SU-DHL-6 (cell line): ENCODE results near the gene BASP1.

Experiments used
- H2AFZ ChIP-seq: fragments of 200-600 bp; sonication (generic); 2 replicates; pipeline ENCODE4 v1.6.1; 2014; ENCODE audit warnings: low read depth, mild to moderate bottlenecking, moderate library complexity, mixed read lengths, antibody characterized with exemption, low read length; ENCODE audit not compliant: severe bottlenecking
- H3F3A ChIP-seq: fragments of 200-600 bp; shearing (Covaris generic); 2 replicates; pipeline ENCODE4 v1.6.0; 2016; ENCODE audit warnings: antibody characterized with exemption, mild to moderate bottlenecking; ENCODE audit not compliant: insufficient read depth
- H3K27ac ChIP-seq: fragments of 200-600 bp; sonication (generic); 2 replicates; pipeline ENCODE4 v1.5.1; 2016; ENCODE audit warnings: low read depth, mild to moderate bottlenecking, low read length, moderate library complexity, mixed read lengths
- H3K27me3 ChIP-seq: fragments of 200-600 bp; sonication (generic), shearing (Covaris generic); 2 replicates; pipeline ENCODE4 v1.6.0; 2014; ENCODE audit warnings: mild to moderate bottlenecking, low read length
- H3K36me3 ChIP-seq: fragments of 200-600 bp; sonication (generic); 2 replicates; pipeline ENCODE4 v1.6.1; 2014; ENCODE audit warnings: mild to moderate bottlenecking, low read length, mixed read lengths
- H3K4me2 ChIP-seq: fragments of 300-600, 200-600 bp; shearing (Covaris generic), sonication (generic); 2 replicates; pipeline ENCODE4 v1.6.0; 2014; ENCODE audit warnings: low read length, low read depth, mild to moderate bottlenecking; ENCODE audit not compliant: poor library complexity, severe bottlenecking
- H3K4me3 ChIP-seq: fragments of 200-600 bp; sonication (generic); 2 replicates; pipeline ENCODE4 v1.5.1; 2014; ENCODE audit warnings: antibody characterized with exemption, low read length, mild to moderate bottlenecking, mixed read lengths; ENCODE audit not compliant: insufficient read depth, poor library complexity, severe bottlenecking
- H3K79me2 ChIP-seq: fragments of 200-600 bp; sonication (generic); 2 replicates; pipeline ENCODE4 v1.6.1; 2014; ENCODE audit warnings: mild to moderate bottlenecking, low read length, moderate library complexity; ENCODE audit not compliant: insufficient read depth
- H3K9ac ChIP-seq: fragments of 200-600 bp; sonication (generic); 2 replicates; pipeline ENCODE4 v1.7.0; 2014; ENCODE audit warnings: mild to moderate bottlenecking, low read length
- H3K9me2 ChIP-seq: fragments of 200-600 bp; sonication (generic); replicated peaks from 2 replicates; pipeline ENCODE4 v1.6.1; 2014; ENCODE audit warnings: low read length; ENCODE audit not compliant: insufficient read depth
- H3K9me3 ChIP-seq: fragments of 200-600 bp; sonication (generic); 2 replicates; pipeline ENCODE4 v1.6.1; 2014; ENCODE audit warnings: low read length, mixed read lengths; ENCODE audit not compliant: insufficient read depth
- H4K20me1 ChIP-seq: fragments of 200-600 bp; sonication (generic); 2 replicates; pipeline ENCODE4 v1.6.1; 2014; ENCODE audit warnings: low read depth, mild to moderate bottlenecking, antibody characterized with exemption, low read length, moderate library complexity, mixed read lengths
- EZH2phosphoT487 ChIP-seq: fragments of 200-600 bp; sonication (generic), shearing (Covaris generic); conservative IDR thresholded peaks from 2 replicates; pipeline ENCODE4 v1.6.1; 2018; ENCODE audit warnings: mild to moderate bottlenecking, antibody characterized with exemption, low read length, moderate library complexity, mixed read lengths
- TF ChIP-seq, protein P1 (sequence below): fragments of 200-600 bp; sonication (generic); IDR thresholded peaks from one replicate; pipeline ENCODE4 v1.5.1; 2017; ENCODE audit warnings: antibody characterized with exemption, mild to moderate bottlenecking, low read length, moderate library complexity; ENCODE audit not compliant: insufficient read depth, poor library complexity, severe bottlenecking

Gene BASP1, protein sequence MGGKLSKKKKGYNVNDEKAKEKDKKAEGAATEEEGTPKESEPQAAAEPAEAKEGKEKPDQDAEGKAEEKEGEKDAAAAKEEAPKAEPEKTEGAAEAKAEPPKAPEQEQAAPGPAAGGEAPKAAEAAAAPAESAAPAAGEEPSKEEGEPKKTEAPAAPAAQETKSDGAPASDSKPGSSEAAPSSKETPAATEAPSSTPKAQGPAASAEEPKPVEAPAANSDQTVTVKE

DNA sequence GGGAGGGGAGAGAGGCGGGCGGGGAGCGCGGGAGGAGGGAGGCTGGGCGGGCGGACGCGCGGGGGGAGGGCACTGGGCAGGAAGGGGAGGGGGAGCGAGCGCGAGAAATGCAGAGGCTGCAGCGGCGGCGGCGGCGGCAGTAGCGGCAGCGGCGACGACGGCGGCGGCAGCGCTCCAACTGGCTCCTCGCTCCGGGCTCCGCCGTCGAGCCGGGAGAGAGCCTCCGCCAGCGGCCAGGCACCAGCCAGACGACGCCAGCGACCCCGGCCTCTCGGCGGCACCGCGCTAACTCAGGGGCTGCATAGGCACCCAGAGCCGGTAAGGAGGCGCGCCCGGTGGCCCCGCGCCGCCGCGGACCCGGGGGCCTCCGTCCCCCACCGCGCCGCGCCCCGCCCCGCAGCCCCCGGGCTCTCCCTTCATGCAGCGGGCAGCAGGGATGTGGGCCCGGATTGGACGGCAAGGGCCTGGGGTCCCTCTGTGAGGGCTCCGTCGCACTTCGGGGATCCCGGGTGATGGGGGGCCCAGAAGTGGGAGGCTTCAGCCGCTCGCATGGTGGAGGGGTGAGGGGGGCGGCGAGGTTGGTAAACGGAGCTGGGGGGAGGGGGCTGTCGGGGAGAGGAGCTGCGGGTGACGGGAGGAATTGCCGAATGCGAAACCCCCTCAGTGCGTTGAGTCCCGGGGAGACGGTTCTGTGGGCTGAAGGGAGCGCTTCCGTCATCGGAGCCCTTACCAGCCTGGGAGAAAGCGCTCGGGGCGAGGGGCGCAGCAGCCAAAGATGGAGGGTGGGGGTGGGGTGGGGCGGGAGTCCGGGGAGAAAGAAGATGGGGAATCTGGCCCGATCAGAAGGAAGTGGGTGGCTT is at the start of gene BASP1:
BASP1 (plus strand) TSS at position 139 of the 860 bp plus-strand sequence. CDS start 57,586 bp downstream, outside the sequence.
- no peaks in the 10 kb centered on the region for H3K9me3 ChIP-seq
- peak within 1 kb of the TSS; percentile 96 for H3K27ac ChIP-seq
- no peaks in the 10 kb centered on the region for H3K27me3 ChIP-seq
- H3K9me2 ChIP-seq = no peaks in the 10 kb centered on the region
- H2AFZ ChIP-seq = peak within 1 kb of the TSS; percentile 49
- peak within 1 kb of the TSS; percentile 93 for H3K4me2 ChIP-seq
- H3K36me3 ChIP-seq = peaks cover 16% of the 10 kb centered on the region; the same call in 1 of the 2 replicates
- H4K20me1 ChIP-seq = peaks cover 27% of the 10 kb centered on the region
- H3K79me2 ChIP-seq = peaks cover 82% of the 10 kb centered on the region
- peaks cover 28% of the 10 kb centered on the region; the same call in 1 of the 2 replicates for H3F3A ChIP-seq
- H3K4me3 ChIP-seq = peak within 1 kb of the TSS; percentile 72
- TF ChIP-seq, protein P1, sequence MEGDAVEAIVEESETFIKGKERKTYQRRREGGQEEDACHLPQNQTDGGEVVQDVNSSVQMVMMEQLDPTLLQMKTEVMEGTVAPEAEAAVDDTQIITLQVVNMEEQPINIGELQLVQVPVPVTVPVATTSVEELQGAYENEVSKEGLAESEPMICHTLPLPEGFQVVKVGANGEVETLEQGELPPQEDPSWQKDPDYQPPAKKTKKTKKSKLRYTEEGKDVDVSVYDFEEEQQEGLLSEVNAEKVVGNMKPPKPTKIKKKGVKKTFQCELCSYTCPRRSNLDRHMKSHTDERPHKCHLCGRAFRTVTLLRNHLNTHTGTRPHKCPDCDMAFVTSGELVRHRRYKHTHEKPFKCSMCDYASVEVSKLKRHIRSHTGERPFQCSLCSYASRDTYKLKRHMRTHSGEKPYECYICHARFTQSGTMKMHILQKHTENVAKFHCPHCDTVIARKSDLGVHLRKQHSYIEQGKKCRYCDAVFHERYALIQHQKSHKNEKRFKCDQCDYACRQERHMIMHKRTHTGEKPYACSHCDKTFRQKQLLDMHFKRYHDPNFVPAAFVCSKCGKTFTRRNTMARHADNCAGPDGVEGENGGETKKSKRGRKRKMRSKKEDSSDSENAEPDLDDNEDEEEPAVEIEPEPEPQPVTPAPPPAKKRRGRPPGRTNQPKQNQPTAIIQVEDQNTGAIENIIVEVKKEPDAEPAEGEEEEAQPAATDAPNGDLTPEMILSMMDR = no peak
- TF ChIP-seq EZH2phosphoT487 = no peak
- peak within 1 kb of the TSS; percentile 89 for H3K9ac ChIP-seq

DNA sequence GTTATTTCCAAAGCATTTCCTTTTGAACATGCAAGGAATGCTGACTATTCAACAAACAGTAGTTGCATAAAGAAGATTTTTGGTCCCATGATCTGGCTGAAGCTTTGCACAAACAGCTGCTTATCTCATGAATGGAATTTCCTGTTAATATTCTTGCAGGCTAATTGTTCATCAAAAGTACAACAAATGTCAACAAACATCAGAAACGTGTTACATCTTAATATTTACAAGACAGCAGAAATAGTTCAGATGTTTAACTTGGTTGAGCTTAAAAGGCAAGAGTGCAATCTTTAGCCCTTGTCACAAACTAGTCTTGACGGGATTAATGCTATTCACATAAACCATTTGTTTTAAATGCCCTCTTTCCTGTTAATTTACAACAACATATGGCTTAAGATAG is 47.9 kb upstream of the BASP1 start:
- H4K20me1 ChIP-seq = no peaks in the 10 kb centered on the region
- no peak overlapping the region for H3K9ac ChIP-seq
- H2AFZ ChIP-seq = no peak overlapping the region
- H3K9me2 ChIP-seq = no peaks in the 10 kb centered on the region
- no peak overlapping the region for H3K4me3 ChIP-seq
- TF ChIP-seq, protein P1 = no peak
- TF ChIP-seq EZH2phosphoT487 = no peak
- H3K27ac ChIP-seq = no peak overlapping the region
- H3K4me2 ChIP-seq = no peak overlapping the region
- no peaks in the 10 kb centered on the region for H3K36me3 ChIP-seq
- no peaks in the 10 kb centered on the region for H3K9me3 ChIP-seq
- no peaks in the 10 kb centered on the region for H3K27me3 ChIP-seq
- H3K79me2 ChIP-seq = no peaks in the 10 kb centered on the region
- H3F3A ChIP-seq = no peaks in the 10 kb centered on the region

DNA sequence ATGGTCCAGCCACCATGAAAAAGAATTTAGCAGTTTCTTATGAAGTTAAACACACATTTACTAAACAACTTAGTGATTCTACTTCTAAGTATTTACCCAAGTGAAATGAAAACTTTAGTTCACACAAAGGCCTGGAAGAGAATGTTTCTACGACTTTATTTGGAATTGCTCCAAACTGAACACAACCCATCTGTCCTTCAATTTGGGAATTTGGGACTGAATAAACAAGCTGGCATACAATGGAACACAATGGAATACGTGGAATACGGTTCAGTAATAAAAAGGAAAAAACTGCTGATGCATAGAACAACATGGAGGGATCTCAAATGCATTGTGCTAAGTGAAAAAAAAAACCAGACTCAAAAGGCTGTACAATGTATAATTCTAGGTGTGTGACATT is 44.6 kb upstream of the BASP1 start:
- Histone ChIP-seq H3K4me3 (no peak overlapping the region), H3K27ac (no peak overlapping the region), H4K20me1 (no peaks in the 10 kb centered on the region), H3K9ac (no peak overlapping the region), H2AFZ (no peak overlapping the region), H3K79me2 (no peaks in the 10 kb centered on the region), H3F3A (no peaks in the 10 kb centered on the region), H3K9me2 (no peaks in the 10 kb centered on the region), H3K9me3 (no peaks in the 10 kb centered on the region), H3K4me2 (no peak overlapping the region), H3K36me3 (no peaks in the 10 kb centered on the region), H3K27me3 (no peaks in the 10 kb centered on the region)
- TF ChIP-seq, protein P1 = no peak
- TF ChIP-seq EZH2phosphoT487 = no peak
